A673 (cell line): ENCODE results near the gene DCLK1.

Experiments
- CTCF ChIP-seq: fragments of 300-800, 200-600 bp; sonication (generic); conservative IDR thresholded peaks from 2 replicates; pipeline ENCODE4 v1.5.1; 2017; ENCODE audit warnings: low read depth, mild to moderate bottlenecking, antibody characterized with exemption, low read length, moderate library complexity, mixed read lengths
- EZH2 ChIP-seq: fragments of 200-600 bp; sonication (generic); IDR thresholded peaks from 2 replicates; pipeline ENCODE4 v1.6.1; 2017; ENCODE audit warnings: borderline replicate concordance, low read depth, mild to moderate bottlenecking, mixed read lengths, antibody characterized with exemption, low read length; ENCODE audit not compliant: poor library complexity, severe bottlenecking

GRCh38 chr13:35859981-35860380 is 271.2 kb downstream of the DCLK1 start:
- TF ChIP-seq CTCF (no peak), EZH2 (no peak)
